MM.1S (cell line): Measurements from ENCODE around the gene TAS1R1.

Experiments used
- DNase-seq: peaks from one replicate; pipeline ENCODE4 v3.0.0-alpha.2; 2015
- H2AFZ ChIP-seq: fragments of 300-600 bp; sonication (generic); 2 replicates; pipeline ENCODE4 v1.6.0; 2016; ENCODE audit warnings: antibody characterized with exemption, low read length
- H3F3A ChIP-seq: fragments of 300-600 bp; sonication (generic); 2 replicates; pipeline ENCODE4 v1.6.1; 2016; ENCODE audit warnings: mild to moderate bottlenecking, antibody characterized with exemption, low read length, moderate library complexity, mixed read lengths; ENCODE audit not compliant: insufficient read depth
- H3K27ac ChIP-seq: fragments of 300-600 bp; sonication (generic); 2 replicates; pipeline ENCODE4 v1.5.1; 2016; ENCODE audit warnings: mild to moderate bottlenecking, low read length
- H3K27me3 ChIP-seq: fragments of 300-600 bp; sonication (generic); replicated peaks from 2 replicates; pipeline ENCODE4 v1.6.0; 2016; ENCODE audit warnings: low read length; ENCODE audit not compliant: insufficient read depth
- H3K36me3 ChIP-seq: fragments of 300-600 bp; sonication (generic); replicated peaks from 2 replicates; pipeline ENCODE4 v1.6.1; 2016; ENCODE audit warnings: mild to moderate bottlenecking, low read length, mixed read lengths; ENCODE audit not compliant: insufficient read depth
- H3K4me1 ChIP-seq: fragments of 300-600 bp; sonication (generic); 2 replicates; pipeline ENCODE4 v1.6.1; 2016; ENCODE audit warnings: low read length, mixed read lengths
- H3K4me2 ChIP-seq: fragments of 300-600 bp; sonication (generic); 2 replicates; pipeline ENCODE4 v1.6.0; 2016; ENCODE audit warnings: low read depth, low read length
- H3K4me3 ChIP-seq: fragments of 300-600 bp; sonication (generic); 2 replicates; pipeline ENCODE4 v1.5.1; 2016; ENCODE audit warnings: low read length, mixed read lengths
- H3K79me2 ChIP-seq: fragments of 300-600 bp; sonication (generic); 2 replicates; pipeline ENCODE4 v1.6.1; 2016; ENCODE audit warnings: mixed run types, low read length, mixed read lengths
- H3K9ac ChIP-seq: fragments of 300-600 bp; sonication (generic); 2 replicates; pipeline ENCODE4 v1.6.1; 2016; ENCODE audit warnings: low read length, mixed read lengths
- H3K9me2 ChIP-seq: fragments of 300-600 bp; sonication (generic); replicated peaks from 2 replicates; pipeline ENCODE4 v1.6.1; 2016; ENCODE audit warnings: mild to moderate bottlenecking, low read length, mixed read lengths; ENCODE audit not compliant: insufficient read depth
- H3K9me3 ChIP-seq: fragments of 300-600 bp; sonication (generic); replicated peaks from 2 replicates; pipeline ENCODE4 v1.6.1; 2016; ENCODE audit warnings: mild to moderate bottlenecking, low read length, mixed read lengths; ENCODE audit not compliant: insufficient read depth
- H4K20me1 ChIP-seq: fragments of 300-600 bp; sonication (generic); 2 replicates; pipeline ENCODE4 v1.6.1; 2016; ENCODE audit warnings: mild to moderate bottlenecking, low read length, moderate library complexity, mixed read lengths; ENCODE audit not compliant: insufficient read depth
- EZH2 ChIP-seq: fragments of 300-600 bp; sonication (generic); optimal IDR thresholded peaks from 2 replicates; pipeline ENCODE3; 2017; ENCODE audit warnings: low read depth, mild to moderate bottlenecking, antibody characterized with exemption, low read length, mixed read lengths
- EZH2phosphoT487 ChIP-seq: fragments of 300-600 bp; sonication (generic); IDR thresholded peaks from 2 replicates; pipeline ENCODE4 v1.6.1; 2018; ENCODE audit warnings: antibody characterized with exemption, low read length
- TF ChIP-seq, protein P1 (sequence below): fragments of 300-600 bp; sonication (generic); IDR thresholded peaks from 2 replicates; pipeline ENCODE4 v1.5.1; 2016; ENCODE audit warnings: antibody characterized with exemption, low read length, mixed read lengths

Gene TAS1R1

DNA sequence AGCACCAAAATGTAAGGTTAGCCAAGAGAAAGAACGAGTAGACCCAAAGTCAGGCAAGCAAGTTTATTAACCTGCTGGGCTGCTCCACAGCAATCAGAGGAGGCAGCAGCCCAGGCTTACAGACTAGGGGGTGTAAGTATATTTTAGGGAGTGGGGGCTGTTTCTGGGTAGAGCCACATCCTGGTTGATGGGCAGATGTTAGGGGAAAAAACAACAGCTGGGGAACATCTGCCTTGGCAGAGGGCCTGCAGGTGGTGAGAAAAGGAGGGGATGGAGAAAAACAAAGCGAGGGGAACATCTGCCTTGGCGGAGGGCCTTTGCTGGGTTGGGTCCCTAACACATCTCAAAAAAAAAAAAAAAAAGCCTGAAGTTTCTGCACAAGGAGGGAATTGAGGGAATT is 15.0 kb downstream of the TAS1R1 start:
- H3K9ac ChIP-seq, result no peak overlapping the region
- no peaks in the 10 kb centered on the region for H3K4me1 ChIP-seq
- H3K27ac ChIP-seq, result no peak overlapping the region
- no peaks in the 10 kb centered on the region for H3K36me3 ChIP-seq
- H3K27me3 ChIP-seq, result peaks cover 45% of the 10 kb centered on the region
- H3F3A ChIP-seq, result no peaks in the 10 kb centered on the region
- H3K4me3 ChIP-seq, result no peak overlapping the region
- no peaks in the 10 kb centered on the region for H3K9me3 ChIP-seq
- no peak for DNase-seq
- TF ChIP-seq EZH2phosphoT487 (no peak), EZH2 (no peak)
- TF ChIP-seq, protein P1, sequence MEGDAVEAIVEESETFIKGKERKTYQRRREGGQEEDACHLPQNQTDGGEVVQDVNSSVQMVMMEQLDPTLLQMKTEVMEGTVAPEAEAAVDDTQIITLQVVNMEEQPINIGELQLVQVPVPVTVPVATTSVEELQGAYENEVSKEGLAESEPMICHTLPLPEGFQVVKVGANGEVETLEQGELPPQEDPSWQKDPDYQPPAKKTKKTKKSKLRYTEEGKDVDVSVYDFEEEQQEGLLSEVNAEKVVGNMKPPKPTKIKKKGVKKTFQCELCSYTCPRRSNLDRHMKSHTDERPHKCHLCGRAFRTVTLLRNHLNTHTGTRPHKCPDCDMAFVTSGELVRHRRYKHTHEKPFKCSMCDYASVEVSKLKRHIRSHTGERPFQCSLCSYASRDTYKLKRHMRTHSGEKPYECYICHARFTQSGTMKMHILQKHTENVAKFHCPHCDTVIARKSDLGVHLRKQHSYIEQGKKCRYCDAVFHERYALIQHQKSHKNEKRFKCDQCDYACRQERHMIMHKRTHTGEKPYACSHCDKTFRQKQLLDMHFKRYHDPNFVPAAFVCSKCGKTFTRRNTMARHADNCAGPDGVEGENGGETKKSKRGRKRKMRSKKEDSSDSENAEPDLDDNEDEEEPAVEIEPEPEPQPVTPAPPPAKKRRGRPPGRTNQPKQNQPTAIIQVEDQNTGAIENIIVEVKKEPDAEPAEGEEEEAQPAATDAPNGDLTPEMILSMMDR, result no peak
- no peaks in the 10 kb centered on the region for H3K79me2 ChIP-seq
- H2AFZ ChIP-seq, result no peak overlapping the region
- no peaks in the 10 kb centered on the region for H3K9me2 ChIP-seq
- H4K20me1 ChIP-seq, result no peaks in the 10 kb centered on the region
- no peak overlapping the region for H3K4me2 ChIP-seq

DNA sequence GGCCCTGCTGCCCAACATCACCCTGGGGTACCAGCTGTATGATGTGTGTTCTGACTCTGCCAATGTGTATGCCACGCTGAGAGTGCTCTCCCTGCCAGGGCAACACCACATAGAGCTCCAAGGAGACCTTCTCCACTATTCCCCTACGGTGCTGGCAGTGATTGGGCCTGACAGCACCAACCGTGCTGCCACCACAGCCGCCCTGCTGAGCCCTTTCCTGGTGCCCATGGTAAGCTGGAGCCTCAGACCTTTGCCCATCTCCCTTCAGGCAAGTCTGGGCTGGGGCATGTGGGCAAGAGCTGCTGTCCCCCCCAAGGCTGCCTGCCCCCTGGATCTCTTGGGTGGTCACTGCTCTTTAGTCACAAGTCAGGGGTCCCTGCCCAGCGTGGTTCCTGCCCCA is 15.9 kb downstream of the TAS1R1 start:
- H3K9me2 ChIP-seq, result no peaks in the 10 kb centered on the region

DNA sequence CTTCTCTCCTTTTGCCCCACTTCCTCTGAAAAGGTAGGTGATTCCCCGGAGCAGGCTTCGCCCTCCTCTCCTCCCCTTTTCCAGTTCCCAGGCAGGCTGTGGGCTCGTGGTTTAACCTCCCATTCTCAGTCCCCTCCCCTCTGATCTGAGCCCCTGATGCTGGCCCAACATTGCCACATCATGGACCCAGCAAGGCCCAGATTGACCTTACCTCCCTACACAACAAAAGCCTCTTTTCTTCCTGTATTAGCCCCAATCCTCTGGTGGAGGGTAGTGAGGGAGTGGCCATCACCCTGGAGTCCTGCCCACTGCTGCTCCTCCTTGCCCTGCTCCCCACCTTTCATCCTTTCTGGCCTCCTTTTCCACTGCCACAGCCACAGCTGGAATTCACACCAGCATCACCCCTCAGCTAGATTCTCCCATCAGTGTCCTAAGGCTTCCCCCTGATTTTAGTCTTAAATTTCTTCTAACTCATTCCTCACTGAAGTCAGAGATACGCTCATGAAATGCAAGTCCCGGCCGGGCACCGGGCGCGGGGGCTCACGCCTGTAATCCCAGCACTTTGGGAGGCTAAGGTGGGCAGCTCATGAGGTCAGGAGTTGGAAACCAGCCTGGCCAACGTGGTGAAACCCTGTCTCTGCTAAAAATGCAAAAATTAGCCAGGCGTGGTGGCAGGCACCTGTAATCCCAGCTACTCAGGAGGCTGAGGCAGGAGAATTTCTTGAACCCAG is 17.7 kb downstream of the TAS1R1 start:
- Histone ChIP-seq H4K20me1 (no peaks in the 10 kb centered on the region), H3K4me2 (no peak overlapping the region), H3K27ac (no peak overlapping the region), H3K27me3 (peaks cover 25% of the 10 kb centered on the region), H3K36me3 (no peaks in the 10 kb centered on the region), H3K9me2 (no peaks in the 10 kb centered on the region), H3K4me3 (no peak overlapping the region), H3K79me2 (no peaks in the 10 kb centered on the region), H2AFZ (no peak overlapping the region), H3F3A (no peaks in the 10 kb centered on the region), H3K9me3 (no peaks in the 10 kb centered on the region), H3K9ac (no peak overlapping the region), H3K4me1 (no peaks in the 10 kb centered on the region)
- no peak for DNase-seq
- TF ChIP-seq EZH2, result no peak
- no peak for TF ChIP-seq EZH2phosphoT487
- TF ChIP-seq, protein P1, result no peak

More for the DNA sequence above, 15.9 kb downstream of the TAS1R1 start:
- H3K4me2 ChIP-seq, result no peak overlapping the region
- no peaks in the 10 kb centered on the region for H3F3A ChIP-seq
- H3K9ac ChIP-seq, result no peak overlapping the region
- no peaks in the 10 kb centered on the region for H3K79me2 ChIP-seq
- H4K20me1 ChIP-seq, result no peaks in the 10 kb centered on the region
- no peak for DNase-seq
- H3K27me3 ChIP-seq, result peaks cover 36% of the 10 kb centered on the region
- H3K4me3 ChIP-seq, result no peak overlapping the region
- H3K27ac ChIP-seq, result no peak overlapping the region
- H3K36me3 ChIP-seq, result no peaks in the 10 kb centered on the region
- H2AFZ ChIP-seq, result no peak overlapping the region
- no peaks in the 10 kb centered on the region for H3K4me1 ChIP-seq
- H3K9me3 ChIP-seq, result no peaks in the 10 kb centered on the region
- TF ChIP-seq EZH2phosphoT487, result no peak
- TF ChIP-seq, protein P1, result no peak
- no peak for TF ChIP-seq EZH2
